MM.1S (cell line): ENCODE results near the gene NEDD4L.

Experiments used
- DNase-seq: peaks from one replicate; pipeline ENCODE4 v3.0.0-alpha.2; 2015
- H2AFZ ChIP-seq: fragments of 300-600 bp; sonication (generic); 2 replicates; pipeline ENCODE4 v1.6.0; 2016; ENCODE audit warnings: antibody characterized with exemption, low read length
- H3F3A ChIP-seq: fragments of 300-600 bp; sonication (generic); 2 replicates; pipeline ENCODE4 v1.6.1; 2016; ENCODE audit warnings: mild to moderate bottlenecking, antibody characterized with exemption, low read length, moderate library complexity, mixed read lengths; ENCODE audit not compliant: insufficient read depth
- H3K27ac ChIP-seq: fragments of 300-600 bp; sonication (generic); 2 replicates; pipeline ENCODE4 v1.5.1; 2016; ENCODE audit warnings: mild to moderate bottlenecking, low read length
- H3K27me3 ChIP-seq: fragments of 300-600 bp; sonication (generic); replicated peaks from 2 replicates; pipeline ENCODE4 v1.6.0; 2016; ENCODE audit warnings: low read length; ENCODE audit not compliant: insufficient read depth
- H3K36me3 ChIP-seq: fragments of 300-600 bp; sonication (generic); replicated peaks from 2 replicates; pipeline ENCODE4 v1.6.1; 2016; ENCODE audit warnings: mild to moderate bottlenecking, low read length, mixed read lengths; ENCODE audit not compliant: insufficient read depth
- H3K4me1 ChIP-seq: fragments of 300-600 bp; sonication (generic); 2 replicates; pipeline ENCODE4 v1.6.1; 2016; ENCODE audit warnings: low read length, mixed read lengths
- H3K4me2 ChIP-seq: fragments of 300-600 bp; sonication (generic); 2 replicates; pipeline ENCODE4 v1.6.0; 2016; ENCODE audit warnings: low read depth, low read length
- H3K4me3 ChIP-seq: fragments of 300-600 bp; sonication (generic); 2 replicates; pipeline ENCODE4 v1.5.1; 2016; ENCODE audit warnings: low read length, mixed read lengths
- H3K79me2 ChIP-seq: fragments of 300-600 bp; sonication (generic); 2 replicates; pipeline ENCODE4 v1.6.1; 2016; ENCODE audit warnings: mixed run types, low read length, mixed read lengths
- H3K9ac ChIP-seq: fragments of 300-600 bp; sonication (generic); 2 replicates; pipeline ENCODE4 v1.6.1; 2016; ENCODE audit warnings: low read length, mixed read lengths
- H3K9me2 ChIP-seq: fragments of 300-600 bp; sonication (generic); replicated peaks from 2 replicates; pipeline ENCODE4 v1.6.1; 2016; ENCODE audit warnings: mild to moderate bottlenecking, low read length, mixed read lengths; ENCODE audit not compliant: insufficient read depth
- H3K9me3 ChIP-seq: fragments of 300-600 bp; sonication (generic); replicated peaks from 2 replicates; pipeline ENCODE4 v1.6.1; 2016; ENCODE audit warnings: mild to moderate bottlenecking, low read length, mixed read lengths; ENCODE audit not compliant: insufficient read depth
- H4K20me1 ChIP-seq: fragments of 300-600 bp; sonication (generic); 2 replicates; pipeline ENCODE4 v1.6.1; 2016; ENCODE audit warnings: mild to moderate bottlenecking, low read length, moderate library complexity, mixed read lengths; ENCODE audit not compliant: insufficient read depth
- EZH2 ChIP-seq: fragments of 300-600 bp; sonication (generic); optimal IDR thresholded peaks from 2 replicates; pipeline ENCODE3; 2017; ENCODE audit warnings: low read depth, mild to moderate bottlenecking, antibody characterized with exemption, low read length, mixed read lengths
- EZH2phosphoT487 ChIP-seq: fragments of 300-600 bp; sonication (generic); IDR thresholded peaks from 2 replicates; pipeline ENCODE4 v1.6.1; 2018; ENCODE audit warnings: antibody characterized with exemption, low read length
- TF ChIP-seq, protein P1 (sequence below): fragments of 300-600 bp; sonication (generic); IDR thresholded peaks from 2 replicates; pipeline ENCODE4 v1.5.1; 2016; ENCODE audit warnings: antibody characterized with exemption, low read length, mixed read lengths

Gene NEDD4L

DNA sequence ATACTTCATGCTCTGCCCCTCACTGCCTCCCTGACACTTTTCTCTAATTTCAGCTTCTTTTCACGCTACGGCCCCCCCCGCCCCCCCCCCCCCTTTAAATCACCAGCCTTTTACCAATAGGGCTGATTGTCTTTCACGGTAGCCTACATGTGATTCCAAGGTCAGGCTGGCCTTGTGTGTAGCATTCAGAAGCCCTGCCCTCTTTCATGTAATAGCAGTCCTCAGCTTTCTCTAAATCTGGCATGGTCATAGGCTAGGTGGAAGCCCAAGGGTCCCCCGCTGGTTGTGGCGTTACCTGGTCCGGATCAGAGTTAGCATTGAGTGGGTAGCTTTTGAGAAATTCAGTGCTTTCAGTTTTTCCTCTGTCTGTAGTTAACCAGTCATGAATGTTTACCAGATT lies 303.1 kb downstream of the NEDD4L start:
- H3K4me3 ChIP-seq: no peak overlapping the region
- H3K9ac ChIP-seq: no peak overlapping the region

DNA sequence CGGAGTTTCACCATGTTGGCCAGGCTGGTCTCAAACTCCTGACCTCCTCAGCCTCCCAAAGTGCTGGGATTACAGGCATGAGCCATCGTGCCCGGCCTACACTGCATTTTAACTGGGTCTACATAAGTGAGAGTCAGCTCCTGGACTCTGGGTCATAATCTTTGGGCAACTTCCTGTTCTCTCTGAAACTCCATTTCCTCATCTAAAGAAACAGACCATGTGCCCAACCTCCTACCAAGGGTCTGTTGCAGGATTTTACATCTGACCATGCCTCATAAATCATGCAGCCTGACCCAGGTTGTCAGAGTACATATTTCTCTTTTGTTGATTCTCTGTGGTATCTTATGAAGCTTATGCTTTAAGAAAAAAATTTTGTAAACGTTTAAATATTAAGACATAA lies 304.5 kb downstream of the NEDD4L start:
- H3K9me2 ChIP-seq: no peaks in the 10 kb centered on the region
- no peak overlapping the region for H3K27ac ChIP-seq
- no peaks in the 10 kb centered on the region for H3K79me2 ChIP-seq
- peaks cover 8% of the 10 kb centered on the region for H3K4me1 ChIP-seq
- TF ChIP-seq, protein P1, sequence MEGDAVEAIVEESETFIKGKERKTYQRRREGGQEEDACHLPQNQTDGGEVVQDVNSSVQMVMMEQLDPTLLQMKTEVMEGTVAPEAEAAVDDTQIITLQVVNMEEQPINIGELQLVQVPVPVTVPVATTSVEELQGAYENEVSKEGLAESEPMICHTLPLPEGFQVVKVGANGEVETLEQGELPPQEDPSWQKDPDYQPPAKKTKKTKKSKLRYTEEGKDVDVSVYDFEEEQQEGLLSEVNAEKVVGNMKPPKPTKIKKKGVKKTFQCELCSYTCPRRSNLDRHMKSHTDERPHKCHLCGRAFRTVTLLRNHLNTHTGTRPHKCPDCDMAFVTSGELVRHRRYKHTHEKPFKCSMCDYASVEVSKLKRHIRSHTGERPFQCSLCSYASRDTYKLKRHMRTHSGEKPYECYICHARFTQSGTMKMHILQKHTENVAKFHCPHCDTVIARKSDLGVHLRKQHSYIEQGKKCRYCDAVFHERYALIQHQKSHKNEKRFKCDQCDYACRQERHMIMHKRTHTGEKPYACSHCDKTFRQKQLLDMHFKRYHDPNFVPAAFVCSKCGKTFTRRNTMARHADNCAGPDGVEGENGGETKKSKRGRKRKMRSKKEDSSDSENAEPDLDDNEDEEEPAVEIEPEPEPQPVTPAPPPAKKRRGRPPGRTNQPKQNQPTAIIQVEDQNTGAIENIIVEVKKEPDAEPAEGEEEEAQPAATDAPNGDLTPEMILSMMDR: no peak
- TF ChIP-seq EZH2: no peak
- TF ChIP-seq EZH2phosphoT487: no peak
- no peak overlapping the region for H2AFZ ChIP-seq
- no peaks in the 10 kb centered on the region for H4K20me1 ChIP-seq
- H3K4me3 ChIP-seq: no peak overlapping the region
- DNase-seq: no peak
- H3K27me3 ChIP-seq: no peaks in the 10 kb centered on the region
- no peak overlapping the region for H3K9ac ChIP-seq
- no peak overlapping the region for H3K4me2 ChIP-seq
- no peaks in the 10 kb centered on the region for H3K36me3 ChIP-seq
- H3F3A ChIP-seq: peaks cover 11% of the 10 kb centered on the region
- no peaks in the 10 kb centered on the region for H3K9me3 ChIP-seq

More for the DNA sequence above, 303.1 kb downstream of the NEDD4L start:
- Histone ChIP-seq H3K9me3 (no peaks in the 10 kb centered on the region), H3K9me2 (no peaks in the 10 kb centered on the region), H3K4me2 (no peak overlapping the region), H2AFZ (no peak overlapping the region), H4K20me1 (no peaks in the 10 kb centered on the region), H3K27me3 (no peaks in the 10 kb centered on the region), H3F3A (peaks cover 11% of the 10 kb centered on the region), H3K36me3 (no peaks in the 10 kb centered on the region), H3K27ac (no peak overlapping the region), H3K79me2 (no peaks in the 10 kb centered on the region), H3K4me1 (peaks cover 8% of the 10 kb centered on the region)
- no peak for DNase-seq
- TF ChIP-seq, protein P1: no peak
- TF ChIP-seq EZH2 (no peak), EZH2phosphoT487 (no peak)

DNA sequence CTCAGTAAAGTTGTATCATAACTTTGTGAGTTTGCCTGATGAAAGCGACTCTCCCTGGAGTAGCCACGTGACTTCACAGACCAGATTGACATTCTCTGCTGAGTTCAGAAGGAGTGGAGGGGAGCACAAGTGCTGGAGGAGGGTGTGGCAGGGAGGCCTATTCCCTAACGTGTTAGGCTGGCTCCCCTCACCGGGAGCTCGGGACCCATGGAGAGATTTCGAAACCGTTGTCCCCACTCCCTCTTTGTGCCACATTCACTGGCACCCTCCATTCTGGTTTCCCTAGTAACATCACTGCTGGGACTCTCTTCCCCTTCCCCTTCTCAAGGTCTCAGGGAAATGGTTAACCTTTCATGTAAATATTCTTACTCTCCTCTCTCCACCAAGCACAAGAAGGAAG lies 304.9 kb downstream of the NEDD4L start:
- Histone ChIP-seq H3K36me3 (no peaks in the 10 kb centered on the region), H3K27ac (no peak overlapping the region), H3K79me2 (no peaks in the 10 kb centered on the region), H3K9me3 (no peaks in the 10 kb centered on the region), H3K27me3 (no peaks in the 10 kb centered on the region), H3K4me2 (no peak overlapping the region), H3K4me3 (no peak overlapping the region), H3F3A (peaks cover 11% of the 10 kb centered on the region), H3K9ac (no peak overlapping the region), H4K20me1 (no peaks in the 10 kb centered on the region), H3K9me2 (no peaks in the 10 kb centered on the region), H2AFZ (no peak overlapping the region), H3K4me1 (peaks cover 8% of the 10 kb centered on the region)
- TF ChIP-seq, protein P1: no peak
- TF ChIP-seq EZH2phosphoT487: no peak
- TF ChIP-seq EZH2: no peak
- no peak for DNase-seq
